ENCODE results near the gene CAMK2N2. TPM values are rescaled to one million over a fixed set of nuclear protein-coding genes. Genes with fewer than 3 reads are reported as not detected.

Gene CAMK2N2
- total RNA-seq, 1 experiment from 2014 or later, result 3.3 TPM

GRCh38 chr3:184239221-184239620 is 22.1 kb downstream of the CAMK2N2 start:
- TF ChIP-seq, protein P1, sequence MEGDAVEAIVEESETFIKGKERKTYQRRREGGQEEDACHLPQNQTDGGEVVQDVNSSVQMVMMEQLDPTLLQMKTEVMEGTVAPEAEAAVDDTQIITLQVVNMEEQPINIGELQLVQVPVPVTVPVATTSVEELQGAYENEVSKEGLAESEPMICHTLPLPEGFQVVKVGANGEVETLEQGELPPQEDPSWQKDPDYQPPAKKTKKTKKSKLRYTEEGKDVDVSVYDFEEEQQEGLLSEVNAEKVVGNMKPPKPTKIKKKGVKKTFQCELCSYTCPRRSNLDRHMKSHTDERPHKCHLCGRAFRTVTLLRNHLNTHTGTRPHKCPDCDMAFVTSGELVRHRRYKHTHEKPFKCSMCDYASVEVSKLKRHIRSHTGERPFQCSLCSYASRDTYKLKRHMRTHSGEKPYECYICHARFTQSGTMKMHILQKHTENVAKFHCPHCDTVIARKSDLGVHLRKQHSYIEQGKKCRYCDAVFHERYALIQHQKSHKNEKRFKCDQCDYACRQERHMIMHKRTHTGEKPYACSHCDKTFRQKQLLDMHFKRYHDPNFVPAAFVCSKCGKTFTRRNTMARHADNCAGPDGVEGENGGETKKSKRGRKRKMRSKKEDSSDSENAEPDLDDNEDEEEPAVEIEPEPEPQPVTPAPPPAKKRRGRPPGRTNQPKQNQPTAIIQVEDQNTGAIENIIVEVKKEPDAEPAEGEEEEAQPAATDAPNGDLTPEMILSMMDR (IDR thresholded peaks at IDR 0.05; ENCODE audit: unreplicated experiment), result no peak
- Mint-ChIP-seq H3K27me3 (ENCODE audit: unreplicated experiment) (peaks cover 39% of the 10 kb centered on the region), H3K9me3 (ENCODE audit: low read depth, unreplicated experiment) (no peaks in the 10 kb centered on the region), H3K36me3 (ENCODE audit: insufficient read depth, unreplicated experiment) (peaks cover 31% of the 10 kb centered on the region), H3K4me3 (ENCODE audit: low read depth, unreplicated experiment) (no peak overlapping the region), H3K27ac (ENCODE audit: unreplicated experiment) (no peak overlapping the region), H3K4me1 (ENCODE audit: low read depth, unreplicated experiment) (peaks cover 6% of the 10 kb centered on the region)
- no peak for DNase-seq
- CTCF ChIA-PET, result interaction anchor here (1.7 kb wide), 1 partner anchor 22 kb away, joined by 5 read pairs; the partner anchor contains the start of gene CAMK2N2
- BruUV-seq (replicated peaks), result no TSS peak
- intact Hi-C loops (cut with micrococcal nuclease; ENCODE audit: unreplicated experiment), result no loop called here

- no peak for DNase-seq
- H3K36me3 Mint-ChIP-seq (ENCODE audit: insufficient read depth, unreplicated experiment), result peaks cover 23% of the 10 kb centered on the region
- H3K4me1 Mint-ChIP-seq (ENCODE audit: low read depth, unreplicated experiment), result peaks cover 11% of the 10 kb centered on the region
- H3K4me3 Mint-ChIP-seq (ENCODE audit: low read depth, unreplicated experiment), result no peak overlapping the region
- intact Hi-C loops (cut with micrococcal nuclease; ENCODE audit: unreplicated experiment), result no loop called here
- no peak overlapping the region for H3K27ac Mint-ChIP-seq (ENCODE audit: unreplicated experiment)
- no peaks in the 10 kb centered on the region for H3K9me3 Mint-ChIP-seq (ENCODE audit: low read depth, unreplicated experiment)
- TF ChIP-seq, protein P1 (IDR thresholded peaks at IDR 0.05; ENCODE audit: unreplicated experiment), result no peak
- H3K27me3 Mint-ChIP-seq (ENCODE audit: unreplicated experiment), result peaks cover 39% of the 10 kb centered on the region
- BruUV-seq (replicated peaks), result no TSS peak
- CTCF ChIA-PET, result interaction anchor here (0.6 to 1.1 kb wide), 3 partner anchors 12 to 232 kb away, joined by 3 to 5 read pairs (median 4); no protein-coding TSS in a partner anchor
These were observed 23.0 kb downstream of the CAMK2N2 start for GRCh38 chr3:184238246-184238818.

- Mint-ChIP-seq H3K9me3 (ENCODE audit: low read depth, unreplicated experiment) (no peaks in the 10 kb centered on the region), H3K4me1 (ENCODE audit: low read depth, unreplicated experiment) (peaks cover 11% of the 10 kb centered on the region), H3K4me3 (ENCODE audit: low read depth, unreplicated experiment) (no peak overlapping the region), H3K27ac (ENCODE audit: unreplicated experiment) (no peak overlapping the region), H3K36me3 (ENCODE audit: insufficient read depth, unreplicated experiment) (peaks cover 21% of the 10 kb centered on the region), H3K27me3 (ENCODE audit: unreplicated experiment) (peaks cover 42% of the 10 kb centered on the region)
- no TSS peak for BruUV-seq (replicated peaks)
- DNase-seq, result no peak
- TF ChIP-seq, protein P1 (IDR thresholded peaks at IDR 0.05; ENCODE audit: unreplicated experiment), result no peak
- CTCF ChIA-PET, result interaction anchor here (0.6 to 1.1 kb wide), 4 partner anchors 11 to 341 kb away, joined by 3 to 5 read pairs (median 4); no protein-coding TSS in a partner anchor
- intact Hi-C loops (cut with micrococcal nuclease; ENCODE audit: unreplicated experiment), result no loop called here
These were observed 23.5 kb downstream of the CAMK2N2 start for GRCh38 chr3:184237807-184238206.

DNA sequence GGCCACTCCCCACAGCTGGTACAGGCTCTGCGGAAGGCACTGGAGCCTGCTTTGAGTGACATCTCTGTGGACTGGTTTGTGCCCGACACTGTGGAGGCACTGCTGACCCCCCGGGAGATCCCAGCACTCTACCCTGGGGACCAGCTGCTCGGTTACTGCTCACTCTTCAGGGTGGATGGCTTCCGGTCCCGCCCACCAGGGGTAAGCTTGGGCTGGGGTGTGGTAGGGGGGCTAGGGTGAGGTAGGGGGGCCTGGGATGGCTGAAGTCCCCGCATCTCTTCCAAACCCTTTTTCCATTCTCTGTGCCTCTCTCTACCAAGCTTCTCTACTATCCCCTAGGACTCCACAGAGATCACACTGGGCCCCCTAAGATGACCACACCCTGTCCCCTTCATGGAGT is 24.1 kb downstream of the CAMK2N2 start:
- peaks cover 11% of the 10 kb centered on the region for H3K4me1 Mint-ChIP-seq (ENCODE audit: low read depth, unreplicated experiment)
- intact Hi-C loops (cut with micrococcal nuclease; ENCODE audit: unreplicated experiment), result no loop called here
- no peak overlapping the region for H3K27ac Mint-ChIP-seq (ENCODE audit: unreplicated experiment)
- DNase-seq, result no peak
- H3K4me3 Mint-ChIP-seq (ENCODE audit: low read depth, unreplicated experiment), result no peak overlapping the region
- BruUV-seq (replicated peaks), result no TSS peak
- CTCF ChIA-PET, result interaction anchor here (0.7 to 1.1 kb wide), 3 partner anchors 11 to 341 kb away, joined by 3 to 4 read pairs (median 3); no protein-coding TSS in a partner anchor
- TF ChIP-seq, protein P1 (IDR thresholded peaks at IDR 0.05; ENCODE audit: unreplicated experiment), result no peak
- H3K27me3 Mint-ChIP-seq (ENCODE audit: unreplicated experiment), result peaks cover 48% of the 10 kb centered on the region
- peaks cover 15% of the 10 kb centered on the region for H3K36me3 Mint-ChIP-seq (ENCODE audit: insufficient read depth, unreplicated experiment)
- H3K9me3 Mint-ChIP-seq (ENCODE audit: low read depth, unreplicated experiment), result no peaks in the 10 kb centered on the region
